GM12801 (cell line): ENCODE results near the gene EPN3.

Experiments used
- CTCF ChIP-seq: IDR thresholded peaks from one replicate; pipeline ENCODE4 v1.5.1; 2011; ENCODE audit warnings: control low read depth; ENCODE audit not compliant: insufficient read length; ENCODE audit errors: extremely low read depth

The EPN3 gene

DNA sequence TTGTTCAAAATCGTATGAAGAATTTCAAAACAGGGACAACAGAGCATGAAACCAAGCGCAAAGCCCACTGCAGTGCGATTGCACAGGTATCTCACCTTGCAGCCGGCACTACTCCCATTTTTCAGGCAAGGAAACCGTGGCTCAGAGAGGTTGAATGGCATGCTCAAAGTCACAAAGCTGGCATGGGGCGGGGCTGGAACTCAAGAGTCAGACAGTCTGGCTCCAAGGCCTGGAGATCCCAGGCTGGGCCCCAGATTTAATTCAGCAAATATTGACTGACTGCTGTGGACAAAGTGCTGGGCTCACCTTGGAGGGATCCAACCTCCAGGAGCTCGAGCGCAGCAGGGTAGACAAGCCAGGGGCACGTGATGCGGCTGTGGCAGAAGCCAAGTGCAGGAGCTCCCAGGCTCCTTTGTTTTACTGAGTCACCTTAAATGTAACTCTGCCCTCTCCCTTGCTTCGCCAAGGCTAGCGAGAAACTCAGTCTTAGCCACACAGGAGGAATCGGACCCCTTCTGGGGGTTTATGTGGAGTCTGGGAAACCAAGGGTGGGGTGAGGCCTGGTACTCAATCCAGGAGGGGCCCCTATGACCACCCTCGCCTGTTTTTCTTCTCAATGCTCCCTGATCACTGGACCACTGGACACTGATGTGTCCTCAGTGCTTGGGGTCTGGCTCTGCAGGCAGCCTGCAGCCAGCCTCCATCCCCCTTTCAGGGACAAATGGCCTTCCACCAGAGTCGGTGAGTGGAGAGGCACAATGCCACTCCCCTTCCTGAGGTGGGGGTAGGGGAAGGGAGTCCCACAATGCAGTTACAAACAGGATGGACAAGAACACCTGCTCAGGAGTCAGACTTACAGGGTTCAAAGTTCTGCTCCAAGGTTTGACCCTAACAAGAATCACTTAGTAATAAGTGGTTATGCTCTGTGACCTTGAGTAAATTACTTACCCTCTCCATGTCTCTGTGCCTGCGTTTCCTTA, 10.6 kb downstream of the EPN3 start:
- no peak for TF ChIP-seq CTCF

- no peak for TF ChIP-seq CTCF
These were observed 12.0 kb downstream of the EPN3 start for GRCh38 chr17:50544516-50544915.

GRCh38 chr17:50545311-50545710, 12.8 kb downstream of the EPN3 start:
- TF ChIP-seq CTCF = no peak

GRCh38 chr17:50546701-50547034, 14.1 kb downstream of the EPN3 start:
- TF ChIP-seq CTCF = no peak

GRCh38 chr17:50547035-50547735, 14.7 kb downstream of the EPN3 start, which contains the start of gene SPATA20:
Gene SPATA20, plus strand, starts transcription at chr17:50547174. Its CDS starts 35 bp downstream, at chr17:50547209.
- TF ChIP-seq CTCF = peak; percentile 83

GRCh38 chr17:50547736-50548083, 15.2 kb downstream of the EPN3 start:
- TF ChIP-seq CTCF = no peak

DNA sequence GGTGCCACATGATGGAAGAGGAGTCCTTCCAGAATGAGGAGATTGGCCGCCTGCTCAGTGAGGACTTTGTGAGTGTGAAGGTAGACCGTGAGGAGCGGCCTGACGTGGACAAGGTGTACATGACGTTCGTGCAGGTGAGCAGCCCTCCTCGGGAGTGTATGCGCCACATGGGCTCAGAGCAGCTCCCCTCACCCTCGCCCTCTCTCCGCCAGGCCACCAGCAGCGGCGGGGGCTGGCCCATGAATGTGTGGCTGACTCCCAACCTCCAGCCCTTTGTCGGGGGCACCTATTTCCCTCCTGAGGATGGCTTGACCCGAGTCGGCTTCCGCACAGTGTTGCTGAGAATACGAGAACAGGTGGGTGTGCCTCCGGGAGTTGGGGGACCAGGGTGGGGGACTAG, 16.3 kb downstream of the EPN3 start:
- TF ChIP-seq CTCF = no peak
